Cardiac muscle cell (in vitro differentiated cells and primary cell): Measurements from ENCODE around the gene ZMYND10. TPM values are rescaled to one million over a fixed set of nuclear protein-coding genes. Genes with fewer than 3 reads are reported as not detected.
A peak's percentile ranks its signal among the peaks of the same experiment; 100 is the strongest.

Experiments used
- DNase-seq, 2 donors: peaks; one replicate each; pipeline versions ENCODE4 v3.0.0 to v3.0.0-alpha.2; 2010 to 2017; ENCODE audit warnings: low read depth in 1 of 2, low spot score in 1 of 2
- H3K27ac ChIP-seq: fragments of 200-600 bp; sonication (generic); 2 replicates; pipeline ENCODE4 v1.5.1; 2016
- H3K27me3 ChIP-seq: fragments of 200-600 bp; sonication (generic); 2 replicates; pipeline ENCODE4 v1.6.0; 2016; ENCODE audit warnings: control low read depth
- H3K36me3 ChIP-seq: fragments of 200-600 bp; sonication (generic); 2 replicates; pipeline ENCODE4 v1.5.1; 2016; ENCODE audit warnings: control low read depth
- H3K4me1 ChIP-seq: fragments of 200-600 bp; sonication (generic); 2 replicates; pipeline ENCODE4 v1.8.1; 2017; ENCODE audit warnings: low read depth, mild to moderate bottlenecking, mixed run types
- H3K4me3 ChIP-seq: fragments of 200-600 bp; sonication (generic); 2 replicates; pipeline ENCODE4 v1.5.1; 2016; ENCODE audit warnings: mild to moderate bottlenecking
- H3K9me3 ChIP-seq: fragments of 200-600 bp; sonication (generic); 2 replicates; pipeline ENCODE4 v1.5.1; 2017; ENCODE audit warnings: low read depth, mild to moderate bottlenecking, control low read depth
- CTCF ChIP-seq: IDR thresholded peaks from 2 replicates; pipeline ENCODE4 v1.5.1; 2012; ENCODE audit warnings: low read depth, mild to moderate bottlenecking, low read length
- polyA plus RNA-seq: library from polyadenylated mRNA; unstranded; fragments of >200 nt; fragmentation: Nextera tagmentation; extraction: Ambion mirVana; gene quantifications from 2 replicates; pipeline ENCODE4 v1.2.1, GENCODE V29; 2016
- total RNA-seq: library from RNA; depleted of rRNA; stranded (reverse); fragments of >200 nt; gene quantifications from 2 replicates; pipeline ENCODE4 v1.2.3, GENCODE V29; 2016

Gene ZMYND10
- total and polyA plus RNA-seq, 2 experiments from 2014 or later: 1.8 to 2.8 TPM

- Histone ChIP-seq H3K4me3 (peak within 1 kb of the TSS; percentile 86), H3K27me3 (no peaks in the 10 kb centered on the region), H3K36me3 (peaks cover 10% of the 10 kb centered on the region), H3K4me1 (peaks cover 21% of the 10 kb centered on the region), H3K9me3 (no peaks in the 10 kb centered on the region), H3K27ac (peak within 1 kb of the TSS; percentile 89)
- DNase-seq: peak; percentile 98 to 99
- TF ChIP-seq CTCF: no peak
These were observed 13.6 kb upstream of the ZMYND10 start, which contains the start of gene TMEM115 for GRCh38 chr3:50358911-50359759. Gene TMEM115 (minus strand): TSS chr3:50359521. CDS start chr3:50359063, 458 bp downstream.

- peaks cover 10% of the 10 kb centered on the region for H3K36me3 ChIP-seq
- DNase-seq: no peak
- peaks cover 21% of the 10 kb centered on the region for H3K4me1 ChIP-seq
- no peak for TF ChIP-seq CTCF
- H3K27me3 ChIP-seq: no peaks in the 10 kb centered on the region
- H3K27ac ChIP-seq: peak overlapping the region; percentile 89
- no peaks in the 10 kb centered on the region for H3K9me3 ChIP-seq
- H3K4me3 ChIP-seq: peak overlapping the region; percentile 86
These were observed 12.9 kb upstream of the ZMYND10 start for GRCh38 chr3:50358355-50358910.

- DNase-seq: no peak
- peak overlapping the region; percentile 17 for H3K4me3 ChIP-seq
- H3K4me1 ChIP-seq: peaks cover 21% of the 10 kb centered on the region
- H3K9me3 ChIP-seq: no peaks in the 10 kb centered on the region
- no peak overlapping the region for H3K27ac ChIP-seq
- H3K27me3 ChIP-seq: no peaks in the 10 kb centered on the region
- TF ChIP-seq CTCF: no peak
- H3K36me3 ChIP-seq: peaks cover 10% of the 10 kb centered on the region
These were observed 11.9 kb upstream of the ZMYND10 start for GRCh38 chr3:50357481-50357880.

- Histone ChIP-seq H3K4me1 (peaks cover 21% of the 10 kb centered on the region), H3K9me3 (no peaks in the 10 kb centered on the region), H3K36me3 (peaks cover 10% of the 10 kb centered on the region), H3K27me3 (no peaks in the 10 kb centered on the region), H3K27ac (no peak overlapping the region), H3K4me3 (no peak overlapping the region)
- DNase-seq: peak in 1 of 2 donors; percentile 25
- no peak for TF ChIP-seq CTCF
These were observed 11.0 kb upstream of the ZMYND10 start for GRCh38 chr3:50356553-50356952.

GRCh38 chr3:50355829-50356552 lies 10.5 kb upstream of the ZMYND10 start:
- no peak overlapping the region for H3K27ac ChIP-seq
- H3K4me1 ChIP-seq: peaks cover 24% of the 10 kb centered on the region
- TF ChIP-seq CTCF: no peak
- H3K27me3 ChIP-seq: no peaks in the 10 kb centered on the region
- peaks cover 10% of the 10 kb centered on the region for H3K36me3 ChIP-seq
- no peaks in the 10 kb centered on the region for H3K9me3 ChIP-seq
- no peak overlapping the region for H3K4me3 ChIP-seq
- no peak for DNase-seq
